ENCODE measurements around the gene GLIS1.

GLIS1 gene

DNA sequence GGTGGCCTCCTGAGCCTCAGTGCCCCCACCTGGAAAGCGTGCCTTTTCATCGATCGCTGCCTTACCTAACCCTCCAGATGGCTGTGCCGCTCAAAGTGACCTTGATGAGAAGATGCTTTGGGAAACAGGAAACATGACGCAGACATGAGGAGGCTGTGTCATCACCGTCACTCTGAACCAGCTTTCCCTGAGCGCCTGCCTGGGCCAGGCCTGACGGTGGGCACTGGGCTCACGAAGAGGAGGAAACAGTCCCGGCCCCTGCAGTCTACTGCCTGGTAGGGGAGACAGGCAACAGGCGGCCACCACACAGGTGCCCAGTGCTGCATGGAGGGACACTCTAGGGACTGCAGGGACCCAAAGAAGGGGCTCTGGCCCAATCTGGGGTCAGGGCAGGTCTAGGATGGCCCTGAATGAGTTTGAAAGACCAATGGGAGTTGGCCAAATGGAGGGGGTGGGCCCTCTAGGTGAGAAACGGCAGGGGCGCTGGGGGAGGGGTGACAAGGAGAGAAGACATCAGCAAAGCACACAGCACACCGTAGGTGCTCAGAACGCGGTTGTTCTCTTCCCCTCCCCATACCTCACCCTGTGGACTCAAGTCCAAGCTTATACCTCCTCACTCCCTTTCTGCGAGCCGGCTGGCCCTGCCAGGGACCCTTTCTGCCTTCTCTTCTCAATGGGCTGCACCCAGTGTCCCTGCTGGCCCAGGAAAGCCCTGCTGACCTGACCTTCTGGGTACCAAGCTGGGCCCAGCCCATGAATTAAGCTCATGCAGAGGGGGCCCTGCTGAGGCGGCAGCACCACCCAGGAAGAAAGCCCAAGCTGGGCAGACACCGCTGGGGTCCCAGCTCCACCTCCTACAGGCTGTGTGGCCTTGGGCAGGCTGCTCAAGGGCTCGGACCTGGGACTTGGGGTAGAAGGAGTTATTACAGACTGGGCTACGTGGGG lies 44.9 kb downstream of the GLIS1 start:
- peak; percentile 82 for DNase-seq (ENCODE audit: low read depth)

DNA sequence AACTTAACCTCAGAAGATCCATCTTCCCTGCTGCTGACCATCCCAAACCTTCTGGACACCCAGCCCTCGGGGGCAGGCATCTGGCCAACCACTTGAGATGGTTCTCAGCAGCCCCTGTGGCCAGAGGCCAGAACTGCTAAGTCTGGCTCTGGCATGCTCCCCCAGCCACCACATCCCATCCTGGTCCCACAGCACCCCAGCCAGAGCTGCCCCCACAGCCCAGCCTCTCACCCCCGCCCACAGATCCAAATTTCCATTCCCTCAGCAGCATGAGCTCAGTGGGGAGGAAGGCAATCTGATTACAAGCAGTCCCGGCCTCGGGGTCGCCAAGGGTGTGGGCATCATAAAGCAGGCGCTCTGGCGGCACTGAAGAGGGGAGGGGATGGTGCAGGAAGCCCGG lies 45.6 kb downstream of the GLIS1 start:
- DNase-seq (ENCODE audit: low read depth), result peak; percentile 68

DNA sequence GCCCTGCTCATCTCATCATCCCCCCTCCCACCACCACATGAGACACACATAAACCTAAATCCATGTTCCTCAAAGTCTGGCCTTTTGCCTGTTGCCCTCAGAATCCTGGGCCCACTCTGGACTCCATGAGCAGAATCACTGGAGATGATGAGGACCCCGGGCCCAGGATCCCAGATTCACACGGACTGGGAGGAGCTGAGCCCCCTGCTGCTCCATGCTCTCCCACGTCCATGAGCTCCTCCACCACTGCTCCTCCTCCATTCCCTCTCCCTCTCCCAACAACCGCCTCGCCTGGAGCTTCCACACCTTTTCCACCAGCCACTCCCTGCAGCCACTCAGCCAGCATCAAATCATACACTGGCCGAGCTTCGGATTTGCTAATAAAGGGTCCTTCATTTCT lies 47.6 kb downstream of the GLIS1 start:
- DNase-seq (ENCODE audit: low read depth), result no peak

DNA sequence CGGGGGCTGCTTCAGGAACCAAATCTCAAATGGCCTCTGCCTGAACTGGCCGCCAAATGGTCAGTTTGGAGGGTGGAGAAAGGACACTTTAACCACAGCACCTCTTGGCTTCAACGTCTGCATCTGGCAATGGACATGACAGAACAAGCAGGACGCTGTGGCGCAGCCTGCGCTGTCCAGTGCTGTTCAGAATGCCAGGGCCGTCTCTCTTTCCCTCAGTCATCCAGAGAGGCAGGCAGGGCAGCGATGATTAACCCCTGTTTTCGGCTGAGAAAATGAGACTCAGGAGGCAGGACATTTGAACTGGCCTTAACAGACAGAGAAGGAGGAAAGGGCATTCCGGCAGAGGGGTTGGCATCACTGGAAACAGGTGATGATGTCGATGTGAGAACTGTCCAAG lies 48.6 kb downstream of the GLIS1 start:
- DNase-seq (ENCODE audit: low read depth), result peak; percentile 47

DNA sequence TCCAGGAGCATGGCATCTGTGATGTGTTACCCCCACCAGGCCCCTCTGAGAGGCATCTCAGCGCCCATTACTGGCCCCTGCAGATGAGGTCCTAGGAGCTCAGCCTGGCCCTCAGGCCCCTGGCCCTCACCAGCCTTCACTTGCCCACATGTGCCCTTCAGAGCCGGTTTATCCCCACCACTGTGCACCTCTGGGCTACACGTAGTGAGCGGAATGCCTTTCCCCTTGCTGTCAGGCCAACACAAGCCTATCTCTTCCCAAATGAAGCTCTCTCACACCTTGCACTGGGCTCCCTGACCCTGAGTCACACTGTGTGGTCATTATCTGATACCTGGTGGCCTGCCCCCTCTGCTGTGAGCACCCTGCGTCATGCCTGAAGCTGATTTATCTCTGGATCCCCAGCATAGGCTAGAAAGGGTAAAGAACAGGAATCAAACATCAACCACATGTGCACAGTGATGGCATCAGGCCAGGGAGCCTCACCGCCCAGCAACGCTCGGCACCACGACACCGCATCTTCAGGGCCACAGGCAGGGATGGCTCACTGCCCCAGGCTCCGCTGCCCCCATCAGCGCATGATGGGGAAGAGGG lies 49.1 kb downstream of the GLIS1 start:
- peak; percentile 49 for DNase-seq (ENCODE audit: low read depth)

DNA sequence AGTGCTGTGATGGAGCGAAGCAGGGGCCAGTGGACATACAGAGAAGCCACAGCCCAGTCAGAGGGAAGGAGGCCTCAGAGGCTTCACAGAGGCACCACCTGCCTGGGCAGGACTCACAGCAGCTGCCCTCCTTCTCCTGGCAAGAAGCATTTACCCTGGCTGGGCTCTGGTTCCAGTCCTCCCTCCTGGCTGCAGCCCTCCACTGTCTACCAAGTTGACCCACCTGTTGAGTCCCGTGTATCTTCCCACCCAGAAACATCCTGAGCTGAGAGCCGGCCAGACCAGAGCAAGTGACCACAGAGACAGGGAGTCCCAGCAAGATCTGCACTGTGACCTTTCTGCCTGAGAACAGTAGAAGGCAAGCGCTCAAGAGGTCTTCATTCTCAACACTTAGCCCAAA lies 49.7 kb downstream of the GLIS1 start:
- DNase-seq (ENCODE audit: low read depth), result no peak

DNA sequence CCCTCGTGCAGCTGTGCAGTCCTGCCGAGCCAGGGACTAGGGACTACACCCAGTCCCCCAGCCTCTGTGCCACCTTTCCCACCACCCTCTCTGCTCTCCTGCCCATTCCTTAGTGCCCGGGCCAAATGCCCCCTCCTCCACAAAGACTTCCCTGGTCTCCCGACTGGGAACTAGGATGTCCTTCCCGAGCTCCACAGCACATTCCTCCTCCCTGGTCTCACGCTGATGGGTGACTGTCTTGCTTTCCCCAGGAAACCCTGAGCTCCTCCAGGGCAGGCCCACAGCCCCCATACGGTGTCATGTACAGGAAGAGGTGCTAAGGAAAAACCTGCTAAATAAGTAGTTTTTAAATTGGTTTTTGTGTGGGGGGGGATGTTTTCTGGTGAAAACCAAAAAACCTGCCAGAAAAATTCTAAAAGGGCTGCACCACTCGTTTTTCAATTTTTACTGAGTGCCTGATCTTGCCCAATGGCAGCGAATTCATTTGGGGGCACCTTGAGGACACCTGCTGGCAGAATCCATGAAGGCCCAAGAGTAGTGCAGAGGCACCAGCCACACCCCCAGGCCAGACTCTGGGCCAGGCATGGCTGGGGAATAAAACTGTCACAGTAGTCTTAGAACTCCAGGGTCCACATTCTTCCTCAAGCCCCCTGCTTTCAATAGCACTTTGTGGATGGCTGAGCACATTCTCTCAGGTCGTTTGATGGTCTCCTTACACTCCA lies 50.4 kb downstream of the GLIS1 start:
- DNase-seq (ENCODE audit: low read depth), result no peak

DNA sequence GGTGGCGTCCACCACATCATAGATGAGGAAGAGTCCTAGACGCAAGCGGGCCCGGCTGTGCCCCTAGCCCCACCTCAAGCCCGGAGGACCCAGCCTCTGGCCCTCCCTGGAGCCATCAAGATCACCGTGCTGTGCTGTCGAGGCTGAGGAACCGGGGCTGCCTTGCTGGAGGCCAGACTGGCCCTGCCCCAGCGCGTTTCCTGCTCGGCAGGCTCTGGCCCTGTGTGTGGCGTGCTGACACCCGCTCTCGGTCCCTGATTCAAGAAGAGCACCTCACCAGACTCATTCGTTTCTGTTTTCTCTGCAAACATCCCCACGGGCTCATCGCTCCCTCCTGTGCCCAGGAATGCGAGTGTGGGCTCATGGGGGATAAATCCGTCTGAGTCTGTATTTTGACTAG lies 51.1 kb downstream of the GLIS1 start:
- DNase-seq (ENCODE audit: low read depth), result no peak

DNA sequence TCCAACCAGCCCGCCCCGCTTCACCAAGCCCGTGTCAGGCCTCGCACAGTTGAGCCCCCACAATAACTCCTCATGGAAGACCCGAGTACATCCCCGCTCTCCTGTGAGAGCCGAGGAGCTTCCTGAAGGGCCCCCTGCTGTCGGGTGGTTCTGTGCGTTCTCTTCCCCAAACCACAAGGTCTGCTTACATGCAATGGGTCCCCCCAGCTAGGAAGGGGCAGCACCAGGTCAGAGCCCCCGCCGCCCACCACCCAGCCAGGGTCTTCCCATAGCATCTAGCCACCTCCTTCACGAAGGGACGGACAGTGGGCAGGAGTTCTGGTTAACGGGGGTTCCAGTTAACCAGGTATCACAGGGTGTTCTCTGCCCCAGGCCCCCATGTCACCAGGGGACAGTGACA lies 51.5 kb downstream of the GLIS1 start:
- DNase-seq (ENCODE audit: low read depth), result no peak

DNA sequence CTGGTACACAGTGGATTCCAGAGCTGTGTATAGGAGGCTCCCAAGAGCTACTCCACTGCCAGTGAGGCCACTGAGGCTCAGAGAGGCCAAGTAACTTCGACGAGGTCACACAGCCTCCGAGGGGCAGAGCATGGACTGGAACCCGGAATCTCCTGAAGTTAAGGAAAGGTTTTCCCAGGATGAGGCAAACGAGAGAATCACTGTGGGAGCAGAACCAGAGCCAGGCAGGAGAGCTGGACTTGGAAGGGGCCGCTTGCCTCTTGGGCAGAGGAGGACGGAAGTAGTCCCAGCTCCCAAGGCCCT lies 52.0 kb downstream of the GLIS1 start:
- no peak for DNase-seq (ENCODE audit: low read depth)

DNA sequence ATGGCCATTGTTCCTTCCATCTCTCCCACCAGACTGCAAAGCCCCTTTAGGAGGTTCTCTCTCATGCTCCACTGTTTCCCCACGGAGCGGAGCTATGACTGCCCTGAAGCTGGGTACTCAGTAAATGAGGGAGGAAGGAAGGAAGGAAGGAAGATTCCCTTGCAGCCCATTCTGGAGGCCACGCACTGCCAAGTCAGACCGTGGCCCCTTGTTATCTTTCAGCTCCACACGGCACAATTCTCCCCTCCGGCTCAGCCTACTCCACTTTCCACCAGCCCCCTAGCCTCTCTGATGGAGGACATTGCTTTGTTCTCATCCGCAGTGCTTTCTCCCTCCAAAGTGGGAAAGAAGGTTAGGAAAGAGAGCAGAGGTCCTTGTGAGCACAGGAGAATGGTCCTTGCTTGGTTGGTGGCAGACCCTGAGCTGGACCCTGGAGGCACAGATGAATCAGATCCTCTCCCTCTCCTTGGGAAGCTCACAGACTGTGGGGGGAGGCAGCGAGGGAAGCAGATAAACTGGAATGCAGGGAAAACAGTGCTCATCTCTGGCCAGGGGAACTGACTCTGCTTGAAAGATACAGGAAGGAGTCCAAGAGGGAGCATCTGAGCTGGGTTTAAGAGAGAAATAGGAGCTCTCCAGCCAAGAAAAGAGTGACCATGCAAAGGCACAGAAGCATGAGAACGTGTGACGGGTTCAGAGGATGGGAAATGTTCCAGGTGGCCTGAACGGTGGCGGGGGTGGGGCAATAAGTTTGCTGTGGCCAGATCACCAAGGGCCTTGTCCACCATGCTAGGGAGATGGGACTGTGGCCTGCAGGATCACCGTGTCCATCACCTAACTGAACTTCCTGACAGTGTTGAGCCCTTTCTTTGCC lies 52.6 kb downstream of the GLIS1 start:
- DNase-seq (ENCODE audit: low read depth), result peak; percentile 85

DNA sequence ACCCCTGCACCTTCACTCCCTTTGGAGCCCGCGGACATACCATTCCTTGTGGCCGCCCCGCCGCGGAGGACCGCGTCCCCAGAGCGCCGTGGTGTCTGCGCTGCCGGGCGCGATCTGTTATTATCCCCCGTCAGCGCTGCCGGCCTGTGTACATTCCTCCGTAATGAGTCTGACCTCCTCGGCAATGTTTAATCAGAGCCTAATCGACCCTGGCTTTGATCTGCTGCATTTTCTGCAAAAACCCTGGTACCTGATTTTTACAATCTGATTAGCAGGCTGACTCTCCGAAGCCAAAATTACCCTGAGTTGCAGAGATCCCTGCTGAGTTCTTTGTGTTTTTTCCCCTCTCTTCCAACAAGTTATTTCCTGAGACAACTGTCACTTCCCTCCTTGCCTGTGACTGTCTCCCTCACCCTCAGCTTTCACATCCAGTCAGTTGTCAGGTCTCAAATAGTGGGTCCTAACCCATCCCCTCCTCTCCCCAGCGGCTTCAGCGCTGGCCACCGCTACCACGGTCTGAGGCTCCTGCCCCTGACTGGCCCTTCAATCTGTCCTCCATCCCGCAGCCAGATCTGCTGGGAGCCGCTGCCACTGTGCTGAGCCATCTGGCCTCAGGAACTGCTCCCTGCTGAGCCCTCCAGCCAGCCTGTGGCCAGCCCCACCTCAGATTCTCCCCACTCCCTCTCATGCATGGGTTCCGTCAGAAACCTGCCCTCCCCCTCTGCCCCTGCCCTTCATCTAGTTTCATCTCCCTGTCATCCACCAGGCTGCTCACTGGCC lies 53.5 kb downstream of the GLIS1 start:
- DNase-seq (ENCODE audit: low read depth), result peak; percentile 42

DNA sequence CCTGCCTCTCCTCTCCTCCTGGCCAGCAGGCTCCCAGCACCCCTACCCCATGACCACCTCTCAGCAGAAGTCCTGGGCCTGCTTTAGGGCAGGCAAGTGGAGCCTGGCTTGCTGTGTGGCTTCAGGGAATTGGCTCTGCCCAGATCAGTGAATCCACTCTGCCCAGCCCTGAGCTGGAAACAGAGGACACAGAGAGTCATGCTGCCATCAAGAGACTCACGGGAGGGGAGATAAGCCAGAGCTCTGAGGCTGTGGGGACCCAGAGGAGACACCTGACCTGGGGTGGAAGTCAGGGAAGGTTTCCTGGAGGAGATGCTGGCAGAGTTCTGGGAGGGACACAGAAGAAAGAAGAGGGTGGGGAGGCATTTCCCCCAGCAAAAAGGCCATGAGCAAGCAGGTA lies 54.2 kb downstream of the GLIS1 start:
- DNase-seq (ENCODE audit: low read depth), result no peak

DNA sequence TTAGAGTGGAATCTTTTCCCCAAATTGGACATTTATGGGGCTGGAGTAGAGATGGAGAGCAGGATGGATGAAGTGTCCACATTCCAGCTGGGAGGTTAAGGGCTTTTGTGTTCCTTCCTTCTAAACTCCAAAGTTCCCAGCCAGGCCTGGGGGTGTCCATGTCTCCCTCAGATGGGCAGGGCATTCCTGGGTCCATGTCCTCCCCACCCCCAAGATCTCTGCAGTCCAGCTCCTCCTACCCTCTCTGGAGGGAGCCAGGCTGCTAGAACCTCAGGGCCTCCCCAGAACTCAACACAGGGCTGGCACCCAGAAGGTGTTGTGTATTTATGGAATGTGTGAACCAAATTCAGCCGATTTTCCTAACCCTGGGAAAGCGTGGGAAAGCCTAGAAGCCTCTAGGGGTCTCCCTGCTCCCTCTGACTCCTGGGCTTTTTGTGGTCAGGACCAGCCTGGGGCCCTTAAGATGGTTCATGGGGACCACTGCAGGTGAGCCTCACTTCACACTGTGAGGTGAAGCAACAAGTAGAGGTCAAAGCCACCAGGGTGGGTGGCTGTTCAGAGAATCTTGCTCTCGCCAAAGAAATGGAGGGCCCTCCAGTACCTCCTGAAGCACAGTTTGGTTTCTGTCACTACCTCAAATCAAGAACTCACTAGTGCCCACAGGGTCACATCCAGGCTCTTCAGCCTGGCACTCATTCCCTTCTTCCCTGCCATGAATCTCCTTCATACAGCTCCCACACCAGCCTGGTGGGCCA lies 54.8 kb downstream of the GLIS1 start:
- DNase-seq (ENCODE audit: low read depth), result peak; percentile 27

DNA sequence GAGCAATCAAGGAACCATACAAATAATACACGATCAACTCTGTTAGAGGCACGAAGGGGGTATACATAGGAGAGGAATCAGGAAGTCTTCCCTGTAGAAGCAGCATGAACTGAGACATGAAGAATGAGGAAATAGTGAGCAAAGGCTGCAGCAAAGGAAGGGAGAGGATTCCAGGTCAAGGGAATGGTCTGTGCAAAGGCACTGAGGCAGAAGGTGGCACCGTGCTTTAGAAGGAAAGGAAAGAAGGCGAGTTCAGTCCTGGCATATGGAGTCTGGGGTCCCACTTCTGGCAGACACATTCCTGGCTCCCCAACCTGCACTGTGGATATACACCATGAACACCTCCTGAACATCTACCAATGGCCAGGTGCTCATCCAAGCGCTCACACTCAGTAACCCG lies 56.1 kb downstream of the GLIS1 start:
- no peak for DNase-seq (ENCODE audit: low read depth)

DNA sequence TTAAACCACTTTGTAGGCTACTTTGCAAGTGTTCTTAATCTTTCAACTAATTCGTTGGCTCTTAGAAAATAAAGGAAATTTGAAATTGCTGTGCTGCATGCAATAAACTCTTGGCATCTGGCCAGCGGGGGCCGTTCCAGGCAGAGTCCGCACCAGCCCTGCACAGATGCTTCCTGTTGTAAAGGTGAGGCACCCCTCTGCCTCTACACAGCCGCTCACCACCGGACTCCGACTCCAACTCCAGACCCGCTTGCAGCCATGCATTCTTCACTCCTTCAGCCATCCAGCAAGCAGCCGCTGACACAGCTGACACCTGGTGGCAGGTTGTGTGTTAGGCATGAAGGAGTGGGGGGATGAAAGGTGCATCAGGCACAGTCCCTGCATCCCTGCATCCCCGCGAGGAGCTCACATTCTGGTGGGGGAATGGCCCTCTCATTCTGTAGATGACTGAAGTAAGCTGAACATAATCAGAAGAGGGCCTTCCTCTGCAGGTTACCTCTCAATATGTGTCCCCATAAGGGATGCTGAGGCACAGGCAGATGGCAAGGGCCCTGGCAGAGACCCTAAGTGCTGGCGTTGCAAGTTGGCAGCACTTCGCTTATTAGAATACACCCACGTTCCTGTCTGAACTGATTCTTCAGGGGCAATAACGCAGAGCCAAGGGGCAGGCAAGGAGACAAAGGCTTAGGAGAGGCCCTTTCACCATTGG lies 56.8 kb downstream of the GLIS1 start:
- no peak for DNase-seq (ENCODE audit: low read depth)

DNA sequence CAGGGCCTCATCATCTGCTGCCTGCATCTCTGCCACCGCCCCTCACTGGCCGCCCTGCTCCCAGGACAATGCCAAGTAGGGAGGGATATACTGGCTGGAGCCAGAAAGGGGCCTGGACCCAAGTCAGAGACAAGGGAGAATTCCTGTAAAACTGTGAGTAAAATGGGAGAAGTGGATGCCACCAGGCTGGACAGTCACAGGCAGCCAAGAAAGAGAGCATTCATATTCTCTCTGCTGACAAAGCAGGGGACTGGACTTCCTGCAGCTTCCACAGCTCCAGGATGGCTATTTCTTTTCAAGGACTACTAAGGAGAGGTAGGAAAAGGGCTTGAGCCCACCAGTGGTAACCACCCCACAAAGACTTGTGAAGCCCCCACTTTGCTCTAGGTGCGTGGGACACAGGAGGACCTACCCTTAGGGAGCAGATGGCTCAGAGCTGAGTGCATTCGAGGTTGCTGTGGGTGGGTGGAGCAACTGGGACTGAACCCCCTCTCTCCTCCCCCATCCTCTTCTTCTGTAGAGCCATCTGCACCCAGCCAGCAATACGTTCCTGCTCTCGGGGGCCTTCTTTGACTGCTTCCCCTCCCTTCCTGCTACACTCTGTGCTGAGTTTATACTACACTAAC lies 57.5 kb downstream of the GLIS1 start:
- no peak for DNase-seq (ENCODE audit: low read depth)

DNA sequence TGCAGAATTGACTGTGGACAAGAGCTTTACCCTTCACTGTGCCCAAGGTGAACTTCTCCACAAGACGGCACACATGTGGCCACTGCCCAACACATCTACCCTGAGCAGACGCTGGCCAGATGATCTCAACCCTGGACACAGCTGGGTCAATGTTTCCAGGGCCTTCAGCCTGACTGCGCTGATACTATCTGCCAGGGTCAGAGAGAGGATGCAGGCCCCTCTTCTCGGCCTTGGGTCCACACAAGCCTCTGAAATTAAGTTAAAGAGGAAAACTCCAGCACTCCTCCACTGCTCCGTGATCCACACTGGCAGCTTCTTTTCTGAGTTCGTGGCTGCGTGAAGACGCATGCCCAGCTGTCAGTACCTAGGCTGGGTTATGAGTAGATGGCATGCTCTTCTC lies 58.1 kb downstream of the GLIS1 start:
- no peak for DNase-seq (ENCODE audit: low read depth)
